Activated CD4-positive, alpha-beta T cell treated with anti-CD3 and anti-CD28 coated beads, Interleukin-2, Interleukin-6, amounts not matched to agents 100 ng/mL and 50 ng/mL, durations not matched to agents 16 hours and 8 hours (primary cell): ENCODE measurements around the gene EVL.
"Not testable (repeated sequence)": the region's sequence is repeated elsewhere in the genome, so short reads cannot be mapped to it uniquely, and the experiment has no call there.

Experiments used
- DNase-seq: peaks from one replicate; pipeline ENCODE4 v3.0.0-alpha.2; 2020

Gene EVL

GRCh38 chr14:100149851-100150611, 84.8 kb downstream of the EVL start:
- no peak for DNase-seq

GRCh38 chr14:100150932-100151587, 85.8 kb downstream of the EVL start:
- DNase-seq, result no peak

GRCh38 chr14:100152091-100152490, 86.9 kb downstream of the EVL start:
- no peak for DNase-seq

- no peak for DNase-seq
Observed at GRCh38 chr14:100153560-100153959, 88.3 kb downstream of the EVL start.

GRCh38 chr14:100155049-100155621, 89.9 kb downstream of the EVL start:
- peak; percentile 32 for DNase-seq

GRCh38 chr14:100155756-100156616, 90.8 kb downstream of the EVL start:
- no peak for DNase-seq

- DNase-seq, result no peak
Observed at GRCh38 chr14:100156776-100157175, 91.6 kb downstream of the EVL start.

- DNase-seq, result not testable (repeated sequence)
Observed at GRCh38 chr14:100157548-100158232, 92.5 kb downstream of the EVL start.

- DNase-seq, result no peak
Observed at GRCh38 chr14:100158566-100159093, 93.4 kb downstream of the EVL start.

- peak; percentile 59 for DNase-seq
Observed at GRCh38 chr14:100159094-100159864, 94.1 kb downstream of the EVL start, which contains the start of gene DEGS2. Gene DEGS2 (minus strand): TSS chr14:100159645. CDS start chr14:100159587, 58 bp downstream.

GRCh38 chr14:100159865-100160533, 94.8 kb downstream of the EVL start:
- no peak for DNase-seq

GRCh38 chr14:100160534-100160916, 95.3 kb downstream of the EVL start:
- no peak for DNase-seq

GRCh38 chr14:100165376-100165775, 100.2 kb downstream of the EVL start:
- no peak for DNase-seq

GRCh38 chr14:100165831-100166440, 100.7 kb downstream of the EVL start:
- no peak for DNase-seq

- DNase-seq, result no peak
Observed at GRCh38 chr14:100168506-100168905, 103.3 kb downstream of the EVL start.

GRCh38 chr14:100170880-100171279, 105.7 kb downstream of the EVL start:
- DNase-seq, result no peak

- no peak for DNase-seq
Observed at GRCh38 chr14:100172811-100173210, 107.6 kb downstream of the EVL start.

- no peak for DNase-seq
Observed at GRCh38 chr14:100173353-100173752, 108.1 kb downstream of the EVL start.

- DNase-seq, result no peak
Observed at GRCh38 chr14:100176811-100177327, 111.6 kb downstream of the EVL start.

GRCh38 chr14:100178691-100179090, 113.5 kb downstream of the EVL start:
- no peak for DNase-seq
